ENCODE results near the gene MTUS2.

GRCh38 chr13:29511980-29512379 lies 691.8 kb downstream of the MTUS2 start:
- no peak for TF ChIP-seq ZNF274 (IDR thresholded peaks at IDR 0.05; ENCODE audit: low read depth, low read length)
- no peak for TF ChIP-seq YY1 (IDR thresholded peaks at IDR 0.05; ENCODE audit: insufficient read depth, insufficient read length)
- no peak for TF ChIP-seq SUZ12 (IDR thresholded peaks at IDR 0.05; ENCODE audit: extremely low read depth, insufficient read depth, insufficient read length)
